DMS53 (cell line): ENCODE results near the gene CNDP2.

Experiments used
- DNase-seq: peaks from one replicate; lab custom pipeline; 2025; lab: John Stamatoyannopoulos, UW

Gene CNDP2

DNA sequence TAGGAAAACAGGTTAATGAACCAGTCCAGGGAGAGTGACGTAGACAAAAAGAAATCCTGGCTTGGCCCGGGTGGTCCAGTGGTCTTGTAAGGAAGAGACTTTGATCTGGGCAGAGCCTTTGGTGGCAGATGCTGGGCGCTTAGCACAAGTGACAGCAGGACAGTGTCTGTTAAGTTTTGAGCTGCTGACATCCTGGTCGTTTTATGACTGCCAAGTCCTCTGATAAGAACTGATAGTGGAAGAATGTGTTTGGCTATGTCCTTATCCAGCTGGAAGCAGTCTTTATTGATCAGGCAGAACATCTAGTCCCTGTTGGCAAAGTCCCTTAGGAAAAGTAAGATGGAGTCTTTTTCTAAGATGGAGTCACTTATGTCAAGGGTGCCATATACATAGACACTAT, 74.1 kb downstream of the CNDP2 start:
- DNase-seq = no peak

DNA sequence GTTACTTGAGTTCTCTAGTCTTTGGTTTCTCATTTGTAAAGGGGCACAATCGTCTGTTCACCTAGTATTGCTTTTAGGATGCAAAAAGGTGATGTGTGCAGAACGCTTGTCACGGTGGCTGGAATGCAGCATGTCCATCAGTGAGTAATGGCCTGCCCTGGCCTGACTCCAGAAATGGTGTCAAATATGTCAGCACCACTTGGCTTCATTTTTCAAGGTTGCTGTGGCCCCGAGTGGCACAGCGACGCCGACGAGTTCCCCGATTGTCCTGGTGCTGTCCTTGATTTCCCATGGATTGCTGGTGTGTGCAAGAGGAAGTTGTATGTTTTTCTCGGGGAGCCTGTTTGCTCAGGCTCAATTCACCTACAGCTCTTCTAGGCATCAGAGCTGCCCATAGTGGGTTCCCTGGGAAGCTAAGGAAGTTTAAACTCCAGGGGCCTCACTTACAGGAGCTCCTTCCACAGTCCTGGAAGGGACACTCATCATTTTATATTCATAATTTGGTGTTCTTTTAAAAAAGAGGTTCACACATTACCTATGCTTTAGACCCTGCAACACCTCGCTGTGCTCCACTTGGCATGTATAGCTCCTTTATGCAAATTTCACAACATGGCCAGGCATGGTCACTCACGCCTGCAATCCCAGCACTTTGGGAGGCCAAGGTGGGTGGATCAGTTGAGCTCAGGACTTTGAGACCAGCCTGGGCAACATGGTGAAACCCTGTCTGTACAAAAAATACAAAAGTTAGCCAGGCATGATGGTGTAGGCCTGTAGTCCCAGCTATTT, 75.9 kb downstream of the CNDP2 start:
- no peak for DNase-seq

DNA sequence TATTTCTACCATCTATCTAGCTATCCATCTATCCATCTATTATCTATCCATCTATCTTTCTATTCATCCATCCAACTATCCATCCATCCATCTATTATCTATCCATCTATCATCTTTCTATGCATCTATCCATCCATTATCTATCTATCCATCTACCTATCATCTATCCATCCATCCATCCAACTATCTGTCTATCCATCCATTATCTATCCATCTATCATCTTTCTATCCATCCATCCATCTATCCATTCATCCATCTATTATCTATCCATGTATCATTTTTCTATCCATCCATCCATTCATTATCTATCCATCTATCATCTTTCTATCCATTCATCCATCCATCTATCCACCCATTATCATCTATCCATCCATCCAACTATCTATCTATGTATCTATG, 76.9 kb downstream of the CNDP2 start:
- no peak for DNase-seq
